Neural progenitor cell (in vitro differentiated cells): ENCODE data around the gene CIROP. TPM values are rescaled to one million over a fixed set of nuclear protein-coding genes. Genes with fewer than 3 reads are reported as not detected.
A peak's percentile ranks its signal among the peaks of the same experiment; 100 is the strongest.

ENCODE experiments used
- DNase-seq: peaks from one replicate; pipeline ENCODE4 v3.0.0-alpha.2; 2016; ENCODE audit warnings: low spot score
- H2AFZ ChIP-seq: fragments of 200-600 bp; sonication (generic); replicated peaks from 2 replicates; pipeline ENCODE4 v1.6.1; 2016; ENCODE audit warnings: antibody characterized with exemption
- H3F3A ChIP-seq: fragments of 200-600 bp; sonication (generic); 2 replicates; pipeline ENCODE4 v1.6.1; 2016; ENCODE audit warnings: antibody characterized with exemption, low read depth
- H3K27ac ChIP-seq: fragments of 200-600 bp; sonication (generic); 2 replicates; pipeline ENCODE4 v1.5.1; 2016; ENCODE audit warnings: mild to moderate bottlenecking
- H3K27me3 ChIP-seq: fragments of 200-600 bp; sonication (generic); 2 replicates; pipeline ENCODE4 v1.6.1; 2016; ENCODE audit warnings: mild to moderate bottlenecking, moderate library complexity
- H3K36me3 ChIP-seq: fragments of 200-600 bp; sonication (generic); 2 replicates; pipeline ENCODE4 v1.5.1; 2016
- H3K4me1 ChIP-seq: fragments of 200-600 bp; sonication (generic); 2 replicates; pipeline ENCODE4 v1.6.1; 2016; ENCODE audit warnings: mixed run types
- H3K4me2 ChIP-seq: fragments of 200-600 bp; sonication (generic); 2 replicates; pipeline ENCODE4 v1.6.1; 2016
- H3K4me3 ChIP-seq: fragments of 200-600 bp; sonication (generic); 2 replicates; pipeline ENCODE4 v1.5.1; 2016
- H3K79me2 ChIP-seq: fragments of 200-600 bp; sonication (generic); 2 replicates; pipeline ENCODE4 v1.6.1; 2016; ENCODE audit warnings: low read depth
- H3K9ac ChIP-seq: fragments of 200-600 bp; sonication (generic); 2 replicates; pipeline ENCODE4 v1.6.1; 2016
- H3K9me3 ChIP-seq: fragments of 200-600 bp; sonication (generic); 2 replicates; pipeline ENCODE4 v1.5.1; 2016; ENCODE audit warnings: low read depth
- H4K20me1 ChIP-seq: fragments of 200-600 bp; sonication (generic); 2 replicates; pipeline ENCODE4 v1.6.1; 2016; ENCODE audit warnings: low read depth
- H3K27ac Mint-ChIP-seq: 3 replicates; pipeline ENCODE4 v1.8.0; 2021; ENCODE audit warnings: mixed read lengths
- H3K27me3 Mint-ChIP-seq: 2 replicates; pipeline ENCODE4 v1.8.0; 2022; ENCODE audit warnings: low read depth, mild to moderate bottlenecking, inconsistent platforms, moderate library complexity, mixed read lengths; ENCODE audit not compliant: insufficient read depth
- H3K36me3 Mint-ChIP-seq: 3 replicates; pipeline ENCODE4 v1.8.0; 2021; ENCODE audit warnings: mixed read lengths
- H3K4me1 Mint-ChIP-seq: 3 replicates; pipeline ENCODE4 v1.8.0; 2021; ENCODE audit warnings: mixed read lengths
- H3K4me3 Mint-ChIP-seq: 3 replicates; pipeline ENCODE4 v1.8.0; 2021; ENCODE audit warnings: mild to moderate bottlenecking, moderate library complexity, mixed read lengths
- H3K9me3 Mint-ChIP-seq: 3 replicates; pipeline ENCODE4 v1.8.0; 2020; ENCODE audit warnings: mixed read lengths
- EZH2 ChIP-seq: fragments of 200-600 bp; sonication (generic); IDR thresholded peaks from 2 replicates; pipeline ENCODE4 v1.6.1; 2017; ENCODE audit warnings: antibody characterized with exemption, mild to moderate bottlenecking, moderate library complexity
- EZH2phosphoT487 ChIP-seq: fragments of 200-600 bp; sonication (generic); IDR thresholded peaks from 2 replicates; pipeline ENCODE4 v1.6.1; 2017; ENCODE audit warnings: antibody characterized with exemption
- total RNA-seq: library from RNA; depleted of rRNA; stranded (reverse); fragments of >200 nt; gene quantifications from 2 replicates; pipeline ENCODE4 v1.2.3, GENCODE V29; 2015; ENCODE audit warnings: low replicate concordance
- TF ChIP-seq, protein P1 (sequence below): fragments of 200-600 bp; sonication (generic); IDR thresholded peaks from 2 replicates; pipeline ENCODE4 v1.5.1; 2017; ENCODE audit warnings: antibody characterized with exemption, mild to moderate bottlenecking

The CIROP gene
- total RNA-seq, 1 donor from 2014 or later = 0.06 TPM

DNA sequence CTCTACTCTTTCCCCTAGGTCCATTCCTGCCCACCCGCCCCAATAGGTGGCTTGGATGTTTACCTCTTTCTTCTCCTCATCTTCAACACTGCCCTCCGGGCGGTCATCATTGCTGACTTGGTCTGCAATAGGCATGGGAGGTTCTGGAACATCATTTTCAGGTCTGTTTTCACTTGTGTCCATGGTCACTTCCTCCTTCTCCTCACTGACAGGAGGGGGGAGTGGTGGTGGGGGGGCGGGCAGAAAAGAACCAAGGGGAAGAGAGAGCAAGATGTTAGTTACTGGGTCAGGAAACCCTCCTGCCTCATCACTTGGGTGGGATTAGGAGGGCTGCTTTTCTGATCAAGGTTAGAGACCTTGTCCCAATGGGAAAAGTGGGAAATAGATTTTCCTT is 35.4 kb downstream of the CIROP start:
- Histone ChIP-seq H3K4me2 (peak overlapping the region; percentile 85), H3K36me3 (peaks cover 22% of the 10 kb centered on the region), H3K9me3 (no peaks in the 10 kb centered on the region)

DNA sequence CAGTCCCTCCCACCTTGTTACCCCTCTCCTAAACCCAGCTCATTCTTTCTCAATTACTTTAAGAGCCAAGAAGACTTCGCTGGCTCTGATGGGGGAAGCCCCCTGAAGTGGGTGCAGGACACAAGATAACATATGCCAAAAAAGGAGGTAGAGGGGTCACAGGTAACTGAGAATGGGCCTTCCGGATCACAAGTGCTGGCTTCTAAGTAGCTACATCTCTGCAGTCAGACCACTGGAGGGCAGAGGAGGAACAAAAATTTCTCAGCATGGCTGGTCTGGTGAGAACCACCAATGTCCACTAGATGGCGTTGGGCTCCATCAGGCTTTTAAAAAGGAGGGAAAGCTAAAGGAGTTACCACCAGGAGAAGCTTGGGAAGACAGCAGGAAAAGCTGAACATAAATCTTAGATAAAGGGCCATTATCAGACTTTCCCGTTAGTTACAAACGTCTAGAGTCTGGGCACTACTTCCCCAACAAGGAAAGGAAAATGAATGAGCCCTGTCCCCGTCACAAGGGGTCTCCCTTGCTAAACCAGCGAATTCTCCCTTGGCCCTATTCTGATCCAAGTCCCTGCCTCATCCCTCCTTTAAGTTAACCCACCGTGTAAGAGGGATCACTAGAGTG is 35.9 kb downstream of the CIROP start:
- peaks cover 78% of the 10 kb centered on the region for H3K79me2 ChIP-seq
- H2AFZ ChIP-seq = no peak overlapping the region
- H3K4me3 ChIP-seq = peak overlapping the region; percentile 92
- H3K9me3 ChIP-seq = no peaks in the 10 kb centered on the region
- H3K27ac ChIP-seq = peak overlapping the region; percentile 11
- TF ChIP-seq, protein P1, sequence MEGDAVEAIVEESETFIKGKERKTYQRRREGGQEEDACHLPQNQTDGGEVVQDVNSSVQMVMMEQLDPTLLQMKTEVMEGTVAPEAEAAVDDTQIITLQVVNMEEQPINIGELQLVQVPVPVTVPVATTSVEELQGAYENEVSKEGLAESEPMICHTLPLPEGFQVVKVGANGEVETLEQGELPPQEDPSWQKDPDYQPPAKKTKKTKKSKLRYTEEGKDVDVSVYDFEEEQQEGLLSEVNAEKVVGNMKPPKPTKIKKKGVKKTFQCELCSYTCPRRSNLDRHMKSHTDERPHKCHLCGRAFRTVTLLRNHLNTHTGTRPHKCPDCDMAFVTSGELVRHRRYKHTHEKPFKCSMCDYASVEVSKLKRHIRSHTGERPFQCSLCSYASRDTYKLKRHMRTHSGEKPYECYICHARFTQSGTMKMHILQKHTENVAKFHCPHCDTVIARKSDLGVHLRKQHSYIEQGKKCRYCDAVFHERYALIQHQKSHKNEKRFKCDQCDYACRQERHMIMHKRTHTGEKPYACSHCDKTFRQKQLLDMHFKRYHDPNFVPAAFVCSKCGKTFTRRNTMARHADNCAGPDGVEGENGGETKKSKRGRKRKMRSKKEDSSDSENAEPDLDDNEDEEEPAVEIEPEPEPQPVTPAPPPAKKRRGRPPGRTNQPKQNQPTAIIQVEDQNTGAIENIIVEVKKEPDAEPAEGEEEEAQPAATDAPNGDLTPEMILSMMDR = peak; percentile 100
- TF ChIP-seq EZH2phosphoT487 = no peak
- TF ChIP-seq EZH2 = no peak
- no peaks in the 10 kb centered on the region for H3K9me3 Mint-ChIP-seq
- peaks cover 27% of the 10 kb centered on the region for H3K36me3 Mint-ChIP-seq
- H3K4me3 Mint-ChIP-seq = peak overlapping the region; percentile 77
- H3K9ac ChIP-seq = no peak overlapping the region
- H3K27ac Mint-ChIP-seq = peak overlapping the region; percentile 57
- H3K36me3 ChIP-seq = peaks cover 22% of the 10 kb centered on the region
- peak; percentile 93 for DNase-seq
- peak overlapping the region; percentile 85 for H3K4me2 ChIP-seq
- peaks cover 86% of the 10 kb centered on the region for H3F3A ChIP-seq
- peaks cover 53% of the 10 kb centered on the region for H3K4me1 ChIP-seq
- peaks cover 74% of the 10 kb centered on the region for H4K20me1 ChIP-seq
- H3K27me3 Mint-ChIP-seq = peaks cover 10% of the 10 kb centered on the region
- H3K27me3 ChIP-seq = no peaks in the 10 kb centered on the region
- peaks cover 47% of the 10 kb centered on the region for H3K4me1 Mint-ChIP-seq

More for the DNA sequence above, 35.4 kb downstream of the CIROP start:
- peaks cover 68% of the 10 kb centered on the region for H4K20me1 ChIP-seq
- H3K4me3 ChIP-seq = peak overlapping the region; percentile 92
- Mint-ChIP-seq H3K9me3 (no peaks in the 10 kb centered on the region), H3K27ac (no peak overlapping the region), H3K36me3 (peaks cover 24% of the 10 kb centered on the region), H3K27me3 (peaks cover 10% of the 10 kb centered on the region), H3K4me3 (peak overlapping the region; percentile 89), H3K4me1 (peaks cover 47% of the 10 kb centered on the region)
- no peak for DNase-seq
- TF ChIP-seq EZH2phosphoT487 = no peak
- TF ChIP-seq, protein P1 = no peak
- TF ChIP-seq EZH2 = no peak
- peaks cover 80% of the 10 kb centered on the region for H3F3A ChIP-seq
- peaks cover 53% of the 10 kb centered on the region for H3K4me1 ChIP-seq
- H2AFZ ChIP-seq = no peak overlapping the region
- no peak overlapping the region for H3K9ac ChIP-seq
- H3K27ac ChIP-seq = peak overlapping the region; percentile 11
- no peaks in the 10 kb centered on the region for H3K27me3 ChIP-seq
- H3K79me2 ChIP-seq = peaks cover 73% of the 10 kb centered on the region

- Mint-ChIP-seq H3K4me1 (peaks cover 46% of the 10 kb centered on the region), H3K9me3 (no peaks in the 10 kb centered on the region), H3K27me3 (peaks cover 10% of the 10 kb centered on the region), H3K4me3 (peak overlapping the region; percentile 77), H3K27ac (no peak overlapping the region), H3K36me3 (peaks cover 34% of the 10 kb centered on the region)
- Histone ChIP-seq H3K27me3 (no peaks in the 10 kb centered on the region), H4K20me1 (peaks cover 81% of the 10 kb centered on the region), H3K4me2 (peak overlapping the region; percentile 85), H2AFZ (no peak overlapping the region), H3F3A (peaks cover 91% of the 10 kb centered on the region), H3K4me1 (peaks cover 53% of the 10 kb centered on the region), H3K4me3 (peak overlapping the region; percentile 92), H3K9me3 (no peaks in the 10 kb centered on the region), H3K27ac (no peak overlapping the region), H3K79me2 (peaks cover 83% of the 10 kb centered on the region), H3K9ac (no peak overlapping the region), H3K36me3 (peaks cover 29% of the 10 kb centered on the region)
- no peak for DNase-seq
- TF ChIP-seq, protein P1 = no peak
- no peak for TF ChIP-seq EZH2phosphoT487
- no peak for TF ChIP-seq EZH2
These were observed 36.7 kb downstream of the CIROP start for GRCh38 chr14:23067847-23068788.
